Posterior cingulate gyrus (tissue), 11 donors: ENCODE data around the gene STOML1.

Experiments
- DNase-seq, 10 donors: peaks; one replicate each; pipeline versions ENCODE4 v3.0.0 to v3.0.0-alpha.2; 2020 to 2021; ENCODE audit warnings: mixed read lengths in 3 of 10
- intact Hi-C: fragments of 100-400 bp; cut with DNase I; formaldehyde crosslinking; loops from one replicate; pipeline ENCODE4 v1.15.1; 2023

Gene STOML1

GRCh38 chr15:73991726-73992593 lies at the start of gene STOML1:
Gene STOML1 (minus strand): TSS chr15:73992295. CDS start chr15:73992223, 72 bp downstream.
- intact Hi-C loops = loop anchor here (5.0 kb wide), 1 partner anchor 355 kb away; no protein-coding TSS in a partner anchor
- DNase-seq = peak; percentile 83 to 98 (median 90)

- intact Hi-C loops = no loop called here
- DNase-seq = peak in 2 of 10 donors; percentile 60 to 67
These were observed 49.2 kb upstream of the STOML1 start for GRCh38 chr15:74041311-74041756.

- intact Hi-C loops = no loop called here
- peak in 1 of 10 donors; percentile 39 for DNase-seq
These were observed 48.2 kb upstream of the STOML1 start for GRCh38 chr15:74040109-74040850.

- DNase-seq = peak in 1 of 10 donors; percentile 3
- intact Hi-C loops = loop anchor here (10.0 kb wide), 1 partner anchor 65 kb away; no protein-coding TSS in a partner anchor
These were observed 47.5 kb upstream of the STOML1 start for GRCh38 chr15:74039656-74040010.

- intact Hi-C loops = loop anchor here (10.0 kb wide), 1 partner anchor 64 kb away; no protein-coding TSS in a partner anchor
- peak in 2 of 10 donors; percentile 55 to 58 for DNase-seq
These were observed 46.9 kb upstream of the STOML1 start for GRCh38 chr15:74038707-74039655.

- DNase-seq = peak in 1 of 10 donors; percentile 55
- intact Hi-C loops = loop anchor here (10.0 kb wide), 1 partner anchor 63 kb away; no protein-coding TSS in a partner anchor
These were observed 45.3 kb upstream of the STOML1 start for GRCh38 chr15:74037171-74038117.

- intact Hi-C loops = loop anchor here (10.0 kb wide), 1 partner anchor 62 kb away; no protein-coding TSS in a partner anchor
- peak in 9 of 10 donors; percentile 34 to 93 (median 70) for DNase-seq
These were observed 44.4 kb upstream of the STOML1 start for GRCh38 chr15:74036271-74037170.

- intact Hi-C loops = loop anchor here (10.0 kb wide), 1 partner anchor 61 kb away; no protein-coding TSS in a partner anchor
- DNase-seq = peak in 3 of 10 donors; percentile 58 to 79 (median 74)
These were observed 43.3 kb upstream of the STOML1 start for GRCh38 chr15:74035121-74036017.

- intact Hi-C loops = loop anchor here (10.0 kb wide), 1 partner anchor 59 kb away; no protein-coding TSS in a partner anchor
- peak in 1 of 10 donors; percentile 15 for DNase-seq
These were observed 42.2 kb upstream of the STOML1 start for GRCh38 chr15:74034206-74034755.

GRCh38 chr15:74032606-74033561 lies 40.8 kb upstream of the STOML1 start:
- peak in 3 of 10 donors; percentile 46 to 82 (median 79) for DNase-seq
- intact Hi-C loops = loop anchor here (10.0 kb wide), 1 partner anchor 58 kb away; no protein-coding TSS in a partner anchor

GRCh38 chr15:74032046-74032445 lies 40.0 kb upstream of the STOML1 start:
- no peak for DNase-seq
- intact Hi-C loops = loop anchor here (10.0 kb wide), 1 partner anchor 57 kb away; no protein-coding TSS in a partner anchor

GRCh38 chr15:74028646-74029045 lies 36.6 kb upstream of the STOML1 start:
- peak in 2 of 10 donors; percentile 1 to 16 for DNase-seq
- intact Hi-C loops = no loop called here

- intact Hi-C loops = no loop called here
- DNase-seq = peak in 2 of 10 donors; percentile 21 to 58
These were observed 35.6 kb upstream of the STOML1 start for GRCh38 chr15:74027688-74028087.

GRCh38 chr15:74025436-74025835 lies 33.3 kb upstream of the STOML1 start:
- DNase-seq = peak in 1 of 10 donors; percentile 5
- intact Hi-C loops = no loop called here

GRCh38 chr15:74024687-74025086 lies 32.6 kb upstream of the STOML1 start:
- no peak for DNase-seq
- intact Hi-C loops = no loop called here
